Lower lobe of right lung (tissue), 2 donors: Measurements from ENCODE around the gene DDN. TPM values are rescaled to one million over a fixed set of nuclear protein-coding genes. Genes with fewer than 3 reads are reported as not detected.

Experiments
- ATAC-seq, 2 donors: fragments of 200-7000 bp; cut with Tn5 transposase; one replicate each; pipeline ENCODE4 v1.9.1; 2020 to 2022; ENCODE audit warnings: mild to moderate bottlenecking in 2 of 2, moderate library complexity in 2 of 2
- DNase-seq: peaks from one replicate; pipeline ENCODE4 v3.0.0-alpha.2; 2020
- H3K27ac ChIP-seq: fragments of 200-600 bp; one replicate; pipeline ENCODE4 v1.8.0; 2022
- H3K27me3 ChIP-seq: fragments of 200-600 bp; one replicate; pipeline ENCODE4 v1.8.0; 2022; ENCODE audit warnings: low read depth
- H3K36me3 ChIP-seq: fragments of 200-600 bp; one replicate; pipeline ENCODE4 v1.8.0; 2022; ENCODE audit warnings: mild to moderate bottlenecking
- H3K4me1 ChIP-seq: fragments of 200-600 bp; one replicate; pipeline ENCODE4 v1.8.0; 2022
- H3K4me3 ChIP-seq: fragments of 200-600 bp; one replicate; pipeline ENCODE4 v1.8.0; 2022; ENCODE audit warnings: mild to moderate bottlenecking
- H3K9me3 ChIP-seq: fragments of 200-600 bp; one replicate; pipeline ENCODE4 v1.8.0; 2022
- CTCF ChIP-seq: fragments of 200-600 bp; IDR thresholded peaks from one replicate; pipeline ENCODE4 v1.8.0; 2022; ENCODE audit warnings: antibody characterized with exemption, mild to moderate bottlenecking
- intact Hi-C: fragments of 100-400 bp; cut with DNase I; formaldehyde crosslinking; loops from one replicate; pipeline ENCODE4 v1.11.0; 2022
- total RNA-seq: library from RNA; stranded (reverse); fragmentation: NEBNext Ultra II Directional; extraction: Animal tissue kit (Norgen Biotek cat#: 25700); gene quantifications from one replicate; pipeline ENCODE4 v1.2.1, GENCODE V29; 2021
- donor health status: DM: no; HTN: yes; CAD: no; lungs with severe emphysema.

DDN gene
- total RNA-seq, 1 donor from 2014 or later = not detected

- ATAC-seq (no peak), DNase-seq (no peak)
- Histone ChIP-seq H3K9me3 (no peaks in the 10 kb centered on the region), H3K4me1 (no peaks in the 10 kb centered on the region), H3K27ac (no peak overlapping the region), H3K27me3 (no peaks in the 10 kb centered on the region), H3K4me3 (no peak overlapping the region), H3K36me3 (peaks cover 61% of the 10 kb centered on the region)
- no peak for TF ChIP-seq CTCF
- intact Hi-C loops = no loop called here
Measured at GRCh38 chr12:49008943-49009342, 9.8 kb upstream of the DDN start.

DNA sequence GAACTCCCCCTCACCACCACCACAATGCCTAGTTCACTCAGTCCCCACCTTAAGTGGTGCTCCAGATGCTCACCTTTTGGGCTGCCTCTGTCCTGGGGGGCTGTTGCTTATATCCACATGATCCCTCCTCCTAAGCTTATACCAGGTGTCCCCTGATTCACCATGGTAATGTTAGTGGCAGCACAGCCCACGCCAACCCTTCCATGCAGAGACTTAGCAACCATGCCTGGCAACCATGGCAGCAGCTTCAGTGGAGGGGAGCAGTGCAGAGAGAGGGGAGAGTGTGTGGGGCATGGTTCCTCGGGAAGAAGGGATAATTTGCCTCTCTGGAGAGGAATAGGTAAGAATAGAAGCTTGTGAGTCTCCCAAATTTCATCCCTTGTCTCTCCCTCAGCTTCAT is 1.2 kb upstream of the DDN start:
- TF ChIP-seq CTCF = no peak
- no peak overlapping the region for H3K27ac ChIP-seq
- H3K4me3 ChIP-seq = no peak overlapping the region
- peaks cover 39% of the 10 kb centered on the region for H3K4me1 ChIP-seq
- DNase-seq (no peak), ATAC-seq (no peak)
- peaks cover 36% of the 10 kb centered on the region for H3K27me3 ChIP-seq
- intact Hi-C loops = no loop called here
- H3K9me3 ChIP-seq = no peaks in the 10 kb centered on the region
- peaks cover 46% of the 10 kb centered on the region for H3K36me3 ChIP-seq

DNA sequence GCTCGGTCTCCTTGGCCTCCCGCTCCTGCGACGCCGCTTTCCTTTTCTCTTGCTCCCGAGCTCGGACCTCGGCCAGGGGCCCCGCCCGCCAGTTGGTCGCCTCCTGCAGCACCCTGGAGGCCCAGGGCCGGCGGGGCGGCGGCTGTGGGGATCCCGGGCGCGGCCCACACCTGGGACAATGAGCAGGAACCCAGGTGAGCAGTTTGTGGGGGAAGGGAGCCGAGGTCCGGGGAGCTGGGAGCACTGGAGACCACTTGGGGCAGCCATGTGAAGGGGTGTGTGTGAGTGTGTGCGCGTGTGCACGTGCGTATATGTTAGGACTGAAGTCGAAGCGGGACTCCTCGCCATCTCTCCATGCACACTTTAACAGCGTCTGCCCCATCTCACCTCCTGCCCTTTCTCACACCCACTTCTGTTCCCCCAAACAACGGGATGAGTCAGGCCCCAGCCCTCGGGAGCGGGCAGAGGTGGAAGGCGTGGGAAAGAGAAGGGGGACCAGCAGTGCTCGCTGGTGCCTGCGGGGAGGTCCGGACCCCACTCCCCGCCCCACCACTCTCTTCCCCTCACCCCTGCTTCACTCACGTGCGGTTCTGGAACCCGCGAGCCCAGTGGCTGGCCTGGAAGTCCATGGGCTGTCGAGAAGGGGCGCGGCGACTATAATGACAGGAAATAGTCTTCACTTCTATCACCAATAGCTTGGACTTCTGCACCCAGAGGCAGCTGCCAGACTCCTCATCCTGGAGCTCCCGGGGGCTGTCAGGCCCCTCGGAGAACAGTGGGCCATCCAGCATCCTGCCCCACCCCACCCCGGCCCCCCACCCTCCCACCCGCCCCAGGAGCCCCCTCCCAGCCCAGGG is 450 bp downstream of the DDN start:
- intact Hi-C loops = no loop called here
- DNase-seq (peak; percentile 53), ATAC-seq (peak; percentile 3 to 12)
- Histone ChIP-seq H3K4me1 (peaks cover 44% of the 10 kb centered on the region), H3K9me3 (no peaks in the 10 kb centered on the region), H3K27me3 (peaks cover 52% of the 10 kb centered on the region), H3K27ac (no peak overlapping the region), H3K4me3 (peak overlapping the region; percentile 57), H3K36me3 (peaks cover 32% of the 10 kb centered on the region)
- no peak for TF ChIP-seq CTCF

DNA sequence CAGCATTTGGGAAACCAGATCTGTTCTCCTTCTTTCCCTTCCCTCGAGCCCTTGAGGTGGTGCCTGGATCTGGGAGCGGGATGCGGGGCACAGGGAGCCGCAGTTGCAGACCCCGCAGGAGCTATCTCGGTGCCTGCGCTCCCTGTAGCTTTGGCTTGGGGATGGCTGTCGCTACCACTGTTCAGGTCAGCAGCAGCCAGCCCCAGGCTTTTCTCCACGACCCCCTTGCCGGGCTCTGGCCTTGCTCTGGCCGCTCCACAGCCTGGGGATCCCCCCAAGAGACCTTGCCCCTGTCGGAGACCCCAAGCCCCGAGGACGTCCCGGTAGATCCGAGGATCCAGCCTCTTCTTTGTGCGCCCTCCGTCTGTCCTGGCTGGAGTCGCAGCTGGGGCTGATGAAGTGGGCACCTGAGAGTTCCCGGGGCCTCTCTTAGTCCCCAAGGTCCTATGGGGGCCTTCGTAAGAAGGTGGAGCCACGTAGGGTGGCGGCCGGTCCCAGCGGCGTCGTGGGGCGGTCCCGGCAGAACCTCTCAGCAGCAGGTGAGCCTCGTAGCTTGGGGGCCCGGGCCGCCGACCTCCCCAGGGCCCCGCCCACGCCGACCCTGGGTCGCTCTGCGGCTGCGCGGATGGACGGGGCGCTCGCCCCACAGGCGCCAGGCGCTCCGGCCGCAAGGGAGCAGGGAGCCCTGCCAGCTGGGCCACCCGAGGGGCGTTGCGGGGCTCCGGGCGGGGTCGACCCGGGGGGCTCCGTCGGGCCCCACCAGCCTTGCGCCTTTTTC is 1.3 kb downstream of the DDN start:
- intact Hi-C loops = no loop called here
- no peaks in the 10 kb centered on the region for H3K9me3 ChIP-seq

More for the DNA sequence above, 1.3 kb downstream of the DDN start:
- peak overlapping the region; percentile 57 for H3K4me3 ChIP-seq
- DNase-seq (no peak), ATAC-seq (peak; percentile 50 to 52)
- no peak overlapping the region for H3K27ac ChIP-seq
- H3K36me3 ChIP-seq = peaks cover 24% of the 10 kb centered on the region
- peaks cover 44% of the 10 kb centered on the region for H3K4me1 ChIP-seq
- peaks cover 60% of the 10 kb centered on the region for H3K27me3 ChIP-seq
- no peak for TF ChIP-seq CTCF
